Vagina (tissue), 2 donors: ENCODE results near the gene FHIT.

ENCODE experiments used
- CTCF ChIP-seq, 3 experiments: fragments of 450-650 bp in 2 of 3; fragments of 200-600 bp in 1 of 3; sonication (generic) in 1 of 3; IDR thresholded peaks; one replicate each; pipeline ENCODE4 v1.5.1; 2017 to 2019; ENCODE audit warnings: antibody characterized with exemption in 3 of 3, mild to moderate bottlenecking in 2 of 3, moderate library complexity in 2 of 3
- POLR2A ChIP-seq, 2 donors: fragments of 450-650 bp; IDR thresholded peaks; one replicate each; pipeline ENCODE4 v1.6.1; 2017; ENCODE audit warnings: antibody characterized with exemption in 2 of 2, mild to moderate bottlenecking in 2 of 2, moderate library complexity in 2 of 2

GRCh38 chr3:60291115-60291514 lies 960.1 kb downstream of the FHIT start:
- TF ChIP-seq CTCF (IDR thresholded peaks at IDR 0.05) (no peak), POLR2A (IDR thresholded peaks at IDR 0.05) (no peak)
